ENCODE results near the gene GNE.

The GNE gene

GRCh38 chr9:36174731-36175130, 83.5 kb downstream of the GNE start:
- TF ChIP-seq CTCF (IDR thresholded peaks at IDR 0.05) (no peak), ZFX (IDR thresholded peaks at IDR 0.05; ENCODE audit: borderline replicate concordance) (no peak)
- no peak overlapping the region for H3K27ac ChIP-seq

- no peak for TF ChIP-seq CTCF (IDR thresholded peaks at IDR 0.05)
- TF ChIP-seq ZFX (IDR thresholded peaks at IDR 0.05; ENCODE audit: borderline replicate concordance): no peak
- no peak overlapping the region for H3K27ac ChIP-seq
Measured at GRCh38 chr9:36174271-36174670, 84.0 kb downstream of the GNE start.

- no peak overlapping the region for H3K27ac ChIP-seq
- TF ChIP-seq ZFX (IDR thresholded peaks at IDR 0.05; ENCODE audit: borderline replicate concordance) (no peak), CTCF (IDR thresholded peaks at IDR 0.05) (no peak)
Measured at GRCh38 chr9:36173861-36174260, 84.4 kb downstream of the GNE start.

GRCh38 chr9:36170531-36170930, 87.7 kb downstream of the GNE start:
- TF ChIP-seq ZFX (IDR thresholded peaks at IDR 0.05; ENCODE audit: borderline replicate concordance) (no peak), CTCF (IDR thresholded peaks at IDR 0.05) (no peak)
- no peak overlapping the region for H3K27ac ChIP-seq

GRCh38 chr9:36169708-36170107, 88.5 kb downstream of the GNE start:
- H3K27ac ChIP-seq: no peak overlapping the region
- TF ChIP-seq CTCF (IDR thresholded peaks at IDR 0.05) (no peak), ZFX (IDR thresholded peaks at IDR 0.05; ENCODE audit: borderline replicate concordance) (no peak)

GRCh38 chr9:36169166-36169565, 89.1 kb downstream of the GNE start, which contains the start of gene CCIN:
TSS of gene CCIN (plus strand) at chr9:36169388. CDS start at chr9:36169503, 115 bp downstream.
- TF ChIP-seq CTCF (IDR thresholded peaks at IDR 0.05) (no peak), ZFX (IDR thresholded peaks at IDR 0.05; ENCODE audit: borderline replicate concordance) (no peak)

GRCh38 chr9:36166168-36166927, 91.9 kb downstream of the GNE start:
- H3K27ac ChIP-seq: no peak overlapping the region
- no peak for TF ChIP-seq ZFX (IDR thresholded peaks at IDR 0.05; ENCODE audit: borderline replicate concordance)
- TF ChIP-seq CTCF (IDR thresholded peaks at IDR 0.05): peak; percentile 98

More at GRCh38 chr9:36169166-36169565, 89.1 kb downstream of the GNE start, which contains the start of gene CCIN:
- no peak within 1 kb of the TSS for H3K27ac ChIP-seq

Measured in 22Rv1 (cell line).